GM19099 (cell line): ENCODE data around the gene ARHGAP18.

Source experiments
- POLR2A ChIP-seq: IDR thresholded peaks from 3 replicates; pipeline ENCODE4 v1.6.1; 2011; ENCODE audit warnings: low read depth; ENCODE audit not compliant: insufficient read length; ENCODE audit errors: extremely low read depth

ARHGAP18 gene

DNA sequence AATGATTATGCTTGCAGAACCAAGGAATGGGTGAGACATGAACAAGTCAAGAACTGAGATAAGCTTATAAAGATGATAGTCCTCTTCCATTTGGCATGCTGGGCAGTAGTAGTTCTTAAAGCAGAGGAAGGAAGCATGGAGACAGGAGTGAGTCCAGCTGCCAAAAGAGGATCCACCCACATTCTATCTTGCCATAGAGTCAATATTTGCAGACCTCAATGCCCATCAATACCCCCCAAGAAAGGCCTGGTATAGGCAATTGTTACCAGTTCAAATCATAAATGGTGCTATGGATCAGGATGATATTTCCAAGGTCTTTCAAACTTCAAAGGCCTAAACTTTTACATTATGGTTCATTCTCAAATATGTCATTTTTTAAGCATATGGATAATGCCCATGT is 4.8 kb downstream of the ARHGAP18 start:
- no peak for TF ChIP-seq POLR2A

GRCh38 chr6:129704708-129705107 is 5.3 kb downstream of the ARHGAP18 start:
- TF ChIP-seq POLR2A, result no peak

DNA sequence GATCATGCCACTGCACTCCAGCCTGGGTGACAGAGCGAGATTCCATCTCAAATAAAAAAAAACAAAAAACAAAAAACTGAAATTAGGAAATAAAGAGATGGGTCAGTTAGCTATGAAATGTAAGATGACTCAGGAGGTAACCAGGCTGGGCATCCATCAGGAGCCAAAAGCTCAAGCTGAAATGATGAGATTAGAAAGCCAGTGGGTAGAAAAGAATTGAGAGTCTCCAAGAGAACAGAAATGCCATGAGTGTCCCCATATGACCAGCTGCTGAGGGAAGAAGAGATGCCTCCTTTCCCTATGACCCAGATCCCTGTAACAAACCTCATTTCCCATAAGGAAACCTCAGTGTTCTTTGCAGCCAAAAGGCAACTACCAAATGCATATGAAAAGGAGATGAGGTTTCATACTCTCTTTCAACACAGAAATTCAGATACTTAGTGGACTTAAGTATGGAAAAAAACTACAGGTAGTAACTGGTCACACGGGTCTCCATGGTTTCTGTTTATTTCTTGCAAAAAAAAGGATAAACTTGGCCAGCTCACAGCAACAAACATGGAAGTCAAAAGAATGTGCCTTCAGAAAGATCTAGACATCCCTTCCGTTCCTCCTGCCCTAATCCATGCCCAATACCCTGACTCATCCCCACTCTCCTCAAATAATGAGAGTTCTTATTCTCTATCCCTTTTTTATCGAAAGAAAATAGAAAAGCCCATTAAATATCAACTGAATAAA is 8.1 kb downstream of the ARHGAP18 start:
- TF ChIP-seq POLR2A, result no peak

DNA sequence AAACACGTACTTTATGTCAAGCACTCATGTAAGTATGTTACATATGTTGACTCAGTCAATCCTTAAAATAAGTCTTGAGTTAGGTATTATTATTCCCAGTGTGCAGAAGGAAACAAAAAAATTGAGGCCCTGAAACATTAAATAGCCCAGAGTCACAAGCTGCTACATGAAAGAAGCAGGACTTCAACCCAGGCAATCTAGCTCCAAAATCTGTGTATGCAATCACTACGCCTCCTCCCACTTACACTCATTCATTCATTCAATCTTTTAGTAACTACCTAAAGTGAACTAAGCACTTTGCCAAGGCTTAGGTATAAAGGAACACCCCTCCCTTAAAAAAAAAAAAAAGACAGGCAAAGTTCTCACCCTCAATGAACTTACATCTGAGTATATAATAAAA is 9.3 kb downstream of the ARHGAP18 start:
- TF ChIP-seq POLR2A, result no peak

DNA sequence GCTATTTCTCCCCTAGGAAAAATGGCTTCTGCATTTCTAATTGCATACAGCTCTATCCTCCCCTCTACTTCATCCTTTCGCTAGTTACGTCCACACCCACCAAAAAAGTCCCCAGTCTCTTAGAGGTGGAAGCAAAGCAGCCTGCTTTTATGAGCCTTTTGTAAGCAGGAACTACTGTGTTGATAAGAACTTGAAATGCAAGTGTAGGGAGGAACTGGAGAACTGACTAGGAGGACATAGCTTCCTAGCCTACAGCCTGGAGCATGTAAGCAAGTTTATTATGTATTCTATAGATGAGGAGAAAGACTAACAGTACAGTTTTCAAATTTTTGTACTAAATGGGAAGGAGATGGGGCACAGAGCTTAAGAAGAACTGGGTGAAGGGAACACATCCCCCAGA is 10.3 kb downstream of the ARHGAP18 start:
- no peak for TF ChIP-seq POLR2A

DNA sequence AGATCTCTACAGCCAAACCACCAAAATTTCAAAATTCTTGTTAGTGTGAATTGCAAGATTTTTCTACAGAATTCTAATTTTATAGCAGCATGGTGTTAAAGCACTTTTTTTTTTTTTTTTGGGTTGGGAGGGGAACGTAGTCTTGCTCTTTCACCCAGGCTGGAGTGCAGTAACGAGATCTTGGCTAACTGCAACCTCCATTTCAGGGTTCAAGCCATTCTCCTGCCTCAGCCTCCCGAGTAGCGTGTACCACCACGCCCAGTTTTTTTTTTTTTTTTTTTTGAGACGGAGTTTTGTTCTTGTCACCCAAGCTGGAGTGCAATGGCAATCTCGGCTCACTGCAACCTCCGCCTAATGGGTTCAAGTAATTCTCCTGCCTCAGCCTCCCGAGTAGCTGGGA is 11.5 kb downstream of the ARHGAP18 start:
- no peak for TF ChIP-seq POLR2A

DNA sequence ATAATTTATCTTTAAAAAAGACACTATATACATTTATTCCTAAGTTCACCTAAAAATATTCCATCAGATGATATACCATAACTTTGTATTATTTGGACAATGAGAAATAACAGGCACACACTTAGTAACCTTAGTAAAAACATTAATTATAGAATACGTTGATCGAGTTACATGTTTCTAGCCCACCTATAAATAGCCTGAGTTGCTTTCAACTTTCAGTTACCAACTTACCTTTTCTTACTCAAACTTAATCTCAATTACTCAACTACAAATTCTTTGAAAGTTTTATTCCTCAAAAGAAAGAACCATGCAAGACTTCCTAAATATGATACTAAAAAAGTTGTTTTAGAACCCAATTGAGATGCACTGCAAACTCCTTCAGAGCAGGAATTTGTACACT is 12.2 kb downstream of the ARHGAP18 start:
- TF ChIP-seq POLR2A, result no peak

DNA sequence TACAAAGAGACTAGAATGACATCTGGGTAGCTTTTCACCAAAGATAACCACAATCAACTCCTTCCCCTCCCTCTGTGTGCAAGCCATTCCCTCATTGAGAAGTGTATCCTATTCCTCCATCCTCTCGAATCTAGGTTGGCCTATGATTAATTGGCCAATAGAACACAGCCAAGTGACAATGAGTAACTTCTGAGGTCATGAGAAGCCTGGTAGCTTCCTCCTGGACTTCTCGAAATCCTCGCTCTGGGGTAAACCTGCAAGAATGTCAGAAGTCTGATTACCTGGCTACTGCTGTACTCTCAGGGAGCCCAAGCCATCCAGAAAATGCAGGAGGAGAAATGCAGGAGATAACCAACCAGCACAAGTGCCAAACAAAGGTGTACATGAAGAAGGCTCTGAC is 13.1 kb downstream of the ARHGAP18 start:
- TF ChIP-seq POLR2A, result no peak

GRCh38 chr6:129696028-129696418 is 14.0 kb downstream of the ARHGAP18 start:
- no peak for TF ChIP-seq POLR2A

DNA sequence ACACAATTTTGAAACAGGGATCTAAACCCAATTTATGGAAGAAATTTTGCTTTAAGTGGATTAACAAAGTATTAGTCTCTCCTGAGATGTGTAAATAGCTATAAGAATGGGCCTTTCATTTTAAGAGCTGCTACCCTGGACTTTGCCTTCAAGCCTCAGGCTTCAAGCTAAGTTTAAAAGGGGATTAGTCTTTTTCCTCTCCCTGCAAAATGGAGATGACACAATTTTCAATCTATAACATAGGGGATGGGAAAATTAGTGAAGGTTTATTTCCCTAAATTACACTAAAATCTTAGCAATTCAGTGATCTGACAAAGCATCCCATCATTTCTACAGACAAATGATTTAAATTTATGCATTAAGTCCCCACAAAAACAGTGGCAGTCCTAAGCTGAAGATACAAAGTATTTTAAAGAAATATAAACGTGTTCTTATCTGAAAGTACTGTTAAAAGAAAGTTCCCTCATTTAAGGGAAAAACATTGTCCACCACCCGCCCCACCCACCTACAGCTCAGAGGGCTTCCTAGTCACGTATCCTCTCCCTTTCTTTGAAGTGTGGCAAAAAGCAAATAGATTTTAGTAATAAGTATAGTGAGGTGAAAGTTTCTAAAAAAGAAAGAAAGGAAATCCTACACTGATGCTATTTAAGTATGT is 14.5 kb downstream of the ARHGAP18 start:
- no peak for TF ChIP-seq POLR2A

GRCh38 chr6:129694036-129694435 is 15.9 kb downstream of the ARHGAP18 start:
- TF ChIP-seq POLR2A, result no peak

DNA sequence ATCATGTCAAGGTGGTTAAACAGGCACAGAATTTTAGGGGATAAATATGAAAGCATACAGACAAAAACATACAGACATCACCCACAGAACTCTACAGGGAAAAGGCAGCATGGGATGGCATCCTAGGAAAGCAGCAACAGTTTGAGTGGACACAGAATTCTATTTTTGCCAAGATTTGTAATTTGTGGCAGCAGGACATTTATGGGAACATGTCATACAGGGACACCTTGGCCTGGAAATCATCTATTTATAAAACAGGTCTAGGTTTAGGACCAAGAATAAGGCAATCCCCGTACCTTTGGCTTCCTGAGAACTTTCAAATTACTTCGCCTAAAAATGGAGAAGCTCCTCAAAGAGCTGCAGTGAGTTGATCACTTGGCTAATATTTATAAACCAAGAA is 17.5 kb downstream of the ARHGAP18 start:
- TF ChIP-seq POLR2A, result no peak

DNA sequence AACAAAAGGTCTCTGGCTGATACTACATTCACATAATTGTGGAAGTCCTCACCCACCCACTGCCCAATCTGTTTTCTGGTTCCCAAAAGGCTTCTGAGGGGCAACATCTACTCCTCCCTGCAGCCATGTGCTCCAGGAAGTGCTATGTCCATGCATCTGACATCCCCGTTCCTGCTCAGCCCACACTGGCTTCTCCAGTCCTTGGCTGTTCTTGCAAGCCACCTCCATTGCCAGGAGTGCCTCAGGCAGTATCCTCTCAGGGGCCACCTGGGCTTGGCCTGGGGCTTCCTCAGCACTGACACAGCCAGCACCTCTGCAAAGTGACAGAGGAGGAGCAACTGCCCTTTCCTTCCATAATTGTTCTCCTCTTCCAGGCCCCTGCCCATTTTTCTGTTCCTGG is 18.3 kb downstream of the ARHGAP18 start:
- TF ChIP-seq POLR2A, result no peak

GRCh38 chr6:129691043-129691640 is 18.8 kb downstream of the ARHGAP18 start:
- no peak for TF ChIP-seq POLR2A

DNA sequence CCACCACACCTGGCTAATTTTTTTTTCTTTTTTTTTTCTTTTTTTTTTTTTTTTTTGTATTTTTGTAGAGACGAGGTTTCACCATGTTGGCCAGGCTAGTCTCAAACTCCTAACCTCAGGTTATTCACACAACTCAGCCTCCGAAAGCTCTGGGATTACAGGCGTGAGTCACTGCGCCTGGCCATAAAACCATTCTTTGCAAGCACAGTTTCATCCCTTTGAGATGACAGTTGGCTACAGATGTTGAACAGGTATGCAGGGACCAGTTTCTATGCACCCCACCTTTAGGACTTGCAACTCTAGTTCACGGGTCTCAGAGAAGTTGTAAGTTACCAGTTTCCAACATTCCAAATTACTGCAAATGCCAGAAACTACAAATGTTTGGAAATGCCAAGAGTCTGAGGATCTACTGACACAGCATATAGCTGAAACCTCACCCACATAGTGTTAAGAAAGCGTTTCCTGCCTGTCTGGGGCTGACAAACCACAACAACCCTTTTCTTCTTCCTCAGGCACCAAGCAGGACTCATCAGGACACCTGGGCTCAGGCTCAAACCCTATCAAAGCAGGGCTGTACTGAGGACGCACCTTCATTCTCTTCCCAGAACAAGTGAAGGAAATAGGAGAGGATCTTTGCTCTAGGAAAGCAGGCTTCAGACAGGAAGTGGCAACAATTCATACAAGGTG is 22.9 kb downstream of the ARHGAP18 start:
- TF ChIP-seq POLR2A, result no peak

DNA sequence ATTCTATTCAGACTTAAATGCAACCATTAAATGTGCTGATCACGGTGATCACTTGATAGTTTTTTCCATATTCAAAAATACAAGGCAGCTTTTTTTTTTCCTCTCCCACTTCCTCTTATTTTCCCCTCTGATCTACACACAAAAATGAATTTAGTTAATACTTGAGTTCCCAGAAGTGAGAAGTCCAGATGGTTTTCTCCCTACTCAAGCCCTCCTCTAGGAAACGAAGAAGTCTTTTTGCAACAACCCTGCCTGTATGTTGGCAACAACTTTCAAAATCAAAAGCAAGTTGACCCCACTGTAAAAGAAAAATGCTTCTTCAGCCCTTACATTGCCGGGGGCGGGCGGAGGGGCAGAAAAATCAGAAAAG is 24.3 kb downstream of the ARHGAP18 start:
- TF ChIP-seq POLR2A, result no peak
